H1 (cell line): ENCODE data around the gene SREK1IP1. TPM values are rescaled to one million over a fixed set of nuclear protein-coding genes. Genes with fewer than 3 reads are reported as not detected.

Source experiments
- ATF3 ChIP-seq: IDR thresholded peaks from 2 replicates; pipeline ENCODE4 v1.6.1; 2011; ENCODE audit warnings: low read depth, mild to moderate bottlenecking, low read length; ENCODE audit not compliant: insufficient read depth
- CTCF ChIP-seq, 3 experiments: IDR thresholded peaks; 1 replicate in 2 of 3; 2 replicates in 1 of 3; pipeline versions ENCODE4 v1.5.1 to v1.6.1; 2011; ENCODE audit warnings: low read length in 3 of 3, mild to moderate bottlenecking in 3 of 3, inconsistent platforms in 2 of 3, low read depth in 1 of 3, moderate library complexity in 1 of 3; ENCODE audit not compliant: insufficient read depth in 1 of 3; ENCODE audit errors: control extremely low read depth in 1 of 3
- FOSL1 ChIP-seq: IDR thresholded peaks from 2 replicates; pipeline ENCODE4 v1.6.1; 2011; ENCODE audit warnings: mild to moderate bottlenecking, low read depth, low read length, moderate library complexity; ENCODE audit not compliant: insufficient read depth
- GTF2F1 ChIP-seq: IDR thresholded peaks from 2 replicates; pipeline ENCODE4 v1.6.1; 2012; ENCODE audit warnings: low read depth, low read length, improper control_type of control experiment, borderline replicate concordance
- KDM1A ChIP-seq: fragments of 200-600, 300-600 bp; sonication (generic); IDR thresholded peaks from 2 replicates; pipeline ENCODE4 v1.7.1; 2016; ENCODE audit warnings: mild to moderate bottlenecking, low read length, borderline replicate concordance
- MAX ChIP-seq: IDR thresholded peaks from 2 replicates; pipeline ENCODE4 v1.6.1; 2012; ENCODE audit warnings: inconsistent platforms
- POU5F1 ChIP-seq: IDR thresholded peaks from 2 replicates; pipeline ENCODE4 v1.6.1; 2011; ENCODE audit warnings: low read depth, mild to moderate bottlenecking, low read length, moderate library complexity
- SP1 ChIP-seq: IDR thresholded peaks from 2 replicates; pipeline ENCODE4 v1.6.1; 2011; ENCODE audit warnings: low read depth, low read length
- polyA plus RNA-seq, 7 experiments: library from polyadenylated mRNA; depleted of rRNA in 3 of 7; stranded (reverse) in 5 of 7; unstranded in 2 of 7; fragments of >200 nt in 5 of 7; fragments of 200-250 nt in 2 of 7; gene quantifications; 1 replicate in 5 of 7; 2 replicates in 1 of 7; 4 replicates in 1 of 7; pipeline versions ENCODE4 v1.2.1 to v1.2.3, GENCODE V29; 2011 to 2013; ENCODE audit warnings: missing spikeins in 2 of 7, mixed read lengths in 2 of 7
- total RNA-seq: library from RNA; stranded (reverse); fragmentation: NEBNext Ultra II Directional; extraction: Animal tissue kit (Norgen Biotek cat#: 25700); gene quantifications from 2 replicates; pipeline ENCODE4 v1.2.1, GENCODE V29; 2021

The SREK1IP1 gene
- total and polyA plus RNA-seq, 2 of the 8 experiments (the other 6 are each of a cell fraction or from before 2014, with no cell fraction given) = 6.2 to 39.0 TPM

GRCh38 chr5:64765804-64766504 is 2.5 kb downstream of the SREK1IP1 start (continued):
- TF ChIP-seq CTCF (IDR thresholded peaks at IDR 0.05; ENCODE audit: control extremely low read depth in 1 of 3, insufficient read depth in 1 of 3, low read depth in 1 of 3, low read length in 3 of 3) (no peak), POU5F1 (no peak), MAX (no peak), SP1 (no peak), GTF2F1 (no peak), FOSL1 (no peak), ATF3 (no peak), KDM1A (no peak)
- TF ChIP-seq, all 59 proteins: peak for 0
